Activated CD8-positive, alpha-beta T cell treated with anti-CD3 and anti-CD28 coated beads for 36 hours (primary cell): ENCODE results near the gene ALOX12. TPM values are rescaled to one million over a fixed set of nuclear protein-coding genes. Genes with fewer than 3 reads are reported as not detected.

Source experiments
- ATAC-seq: fragments of 200-7000 bp; cut with Tn5 transposase; one replicate; pipeline ENCODE4 v1.10.0; 2021; ENCODE audit warnings: mild to moderate bottlenecking, moderate library complexity
- CTCF ChIA-PET: fragments of 350-600 bp; sonication (Branson Sonifier 250); formaldehyde crosslinking; loops from one replicate; lab custom pipeline; 2021; ENCODE audit warnings: antibody characterized with exemption; lab: Charles Lee
- POLR2A ChIA-PET: fragments of 350-600 bp; sonication (Branson Sonifier 250); formaldehyde crosslinking; loops from one replicate; lab custom pipeline; 2021; ENCODE audit warnings: antibody characterized with exemption; lab: Charles Lee
- DNase-seq: peaks from one replicate; pipeline ENCODE4 v3.0.0-alpha.2; 2020
- H3K27ac Mint-ChIP-seq: one replicate; pipeline ENCODE4 v1.8.0; 2021; ENCODE audit warnings: mild to moderate bottlenecking, mixed read lengths
- H3K27me3 Mint-ChIP-seq: one replicate; pipeline ENCODE4 v1.8.0; 2021; ENCODE audit warnings: mixed read lengths
- H3K36me3 Mint-ChIP-seq: one replicate; pipeline ENCODE4 v1.8.0; 2021; ENCODE audit warnings: low read depth, mixed read lengths
- H3K4me1 Mint-ChIP-seq: one replicate; pipeline ENCODE4 v1.8.0; 2021; ENCODE audit warnings: low read depth, mixed read lengths
- H3K4me3 Mint-ChIP-seq: one replicate; pipeline ENCODE4 v1.8.0; 2021; ENCODE audit warnings: mild to moderate bottlenecking, moderate library complexity, mixed read lengths
- H3K9me3 Mint-ChIP-seq: one replicate; pipeline ENCODE4 v1.8.0; 2021; ENCODE audit warnings: mixed read lengths
- intact Hi-C: fragments of 100-400 bp; cut with micrococcal nuclease; formaldehyde crosslinking; loops from one replicate; pipeline ENCODE4 v1.10.0; 2022
- total RNA-seq, 2 experiments: library from RNA; stranded (reverse); gene quantifications; one replicate each; pipeline ENCODE4 v1.2.3, GENCODE V29; 2021
- TF ChIP-seq, protein P1 (sequence below): fragments of 200-600 bp; IDR thresholded peaks from one replicate; pipeline ENCODE4 v1.8.0; 2022; ENCODE audit warnings: antibody characterized with exemption, mild to moderate bottlenecking

ALOX12 gene
- total RNA-seq, 2 experiments from 2014 or later = not detected

DNA sequence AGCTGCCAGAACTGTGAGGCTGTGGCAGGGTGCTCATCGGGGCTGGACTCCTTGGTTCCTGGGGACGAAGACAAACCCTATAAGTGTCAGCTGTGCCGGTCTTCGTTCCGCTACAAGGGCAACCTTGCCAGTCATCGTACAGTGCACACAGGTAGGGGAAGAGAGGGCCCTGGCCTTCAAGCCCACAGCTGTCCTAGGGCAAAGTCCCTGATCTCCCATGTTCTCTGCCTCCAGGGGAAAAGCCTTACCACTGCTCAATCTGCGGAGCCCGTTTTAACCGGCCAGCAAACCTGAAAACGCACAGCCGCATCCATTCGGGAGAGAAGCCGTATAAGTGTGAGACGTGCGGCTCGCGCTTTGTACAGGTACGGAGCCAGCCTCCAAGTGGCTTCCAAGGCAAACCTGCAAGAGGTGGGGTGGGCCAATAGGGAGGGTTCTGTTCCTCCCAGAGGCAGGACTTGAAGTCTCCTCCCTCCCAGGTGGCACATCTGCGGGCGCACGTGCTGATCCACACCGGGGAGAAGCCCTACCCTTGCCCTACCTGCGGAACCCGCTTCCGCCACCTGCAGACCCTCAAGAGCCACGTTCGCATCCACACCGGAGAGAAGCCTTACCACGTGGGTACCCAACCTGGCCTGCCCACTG lies 30.7 kb downstream of the ALOX12 start:
- no peak for ATAC-seq
- peaks cover 4% of the 10 kb centered on the region for H3K36me3 Mint-ChIP-seq
- DNase-seq = no peak
- H3K4me1 Mint-ChIP-seq = peaks cover 43% of the 10 kb centered on the region
- ChIA-PET CTCF (interaction anchor here (3.0 kb wide), 1 partner anchor 19 kb away, joined by 14 read pairs; no protein-coding TSS in a partner anchor), POLR2A (interaction anchor here (1.2 to 1.8 kb wide), 2 partner anchors 9 kb away, joined by 7 read pairs; partner anchors contain the start of gene SLC16A13)
- no peak overlapping the region for H3K4me3 Mint-ChIP-seq
- intact Hi-C loops = no loop called here
- H3K27me3 Mint-ChIP-seq = no peaks in the 10 kb centered on the region
- no peaks in the 10 kb centered on the region for H3K9me3 Mint-ChIP-seq
- H3K27ac Mint-ChIP-seq = no peak overlapping the region
- TF ChIP-seq, protein P1, sequence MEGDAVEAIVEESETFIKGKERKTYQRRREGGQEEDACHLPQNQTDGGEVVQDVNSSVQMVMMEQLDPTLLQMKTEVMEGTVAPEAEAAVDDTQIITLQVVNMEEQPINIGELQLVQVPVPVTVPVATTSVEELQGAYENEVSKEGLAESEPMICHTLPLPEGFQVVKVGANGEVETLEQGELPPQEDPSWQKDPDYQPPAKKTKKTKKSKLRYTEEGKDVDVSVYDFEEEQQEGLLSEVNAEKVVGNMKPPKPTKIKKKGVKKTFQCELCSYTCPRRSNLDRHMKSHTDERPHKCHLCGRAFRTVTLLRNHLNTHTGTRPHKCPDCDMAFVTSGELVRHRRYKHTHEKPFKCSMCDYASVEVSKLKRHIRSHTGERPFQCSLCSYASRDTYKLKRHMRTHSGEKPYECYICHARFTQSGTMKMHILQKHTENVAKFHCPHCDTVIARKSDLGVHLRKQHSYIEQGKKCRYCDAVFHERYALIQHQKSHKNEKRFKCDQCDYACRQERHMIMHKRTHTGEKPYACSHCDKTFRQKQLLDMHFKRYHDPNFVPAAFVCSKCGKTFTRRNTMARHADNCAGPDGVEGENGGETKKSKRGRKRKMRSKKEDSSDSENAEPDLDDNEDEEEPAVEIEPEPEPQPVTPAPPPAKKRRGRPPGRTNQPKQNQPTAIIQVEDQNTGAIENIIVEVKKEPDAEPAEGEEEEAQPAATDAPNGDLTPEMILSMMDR = no peak

- ChIA-PET CTCF (interaction anchor here (0.6 to 3.0 kb wide), 3 partner anchors 18 to 243 kb away, joined by 3 to 14 read pairs (median 3); no protein-coding TSS in a partner anchor), POLR2A (interaction anchor here (0.5 to 0.8 kb wide), 2 partner anchors 18 to 176 kb away, joined by 3 read pairs; no protein-coding TSS in a partner anchor)
- Mint-ChIP-seq H3K36me3 (peaks cover 4% of the 10 kb centered on the region), H3K9me3 (no peaks in the 10 kb centered on the region), H3K27ac (no peak overlapping the region), H3K4me3 (no peak overlapping the region), H3K27me3 (no peaks in the 10 kb centered on the region), H3K4me1 (peaks cover 46% of the 10 kb centered on the region)
- ATAC-seq = no peak
- DNase-seq = no peak
- TF ChIP-seq, protein P1 = no peak
- intact Hi-C loops = no loop called here
These were observed 31.5 kb downstream of the ALOX12 start for GRCh38 chr17:7027335-7027734.

GRCh38 chr17:7029096-7029495 lies 33.2 kb downstream of the ALOX12 start:
- CTCF ChIA-PET = interaction anchor here (3.0 to 6.2 kb wide), 2 partner anchors 7 to 17 kb away, joined by 14 to 26 read pairs; partner anchors contain the start of gene BCL6B
- Mint-ChIP-seq H3K27ac (peak overlapping the region; percentile 91), H3K36me3 (peaks cover 4% of the 10 kb centered on the region), H3K27me3 (no peaks in the 10 kb centered on the region), H3K4me1 (peaks cover 41% of the 10 kb centered on the region), H3K4me3 (peak overlapping the region; percentile 65), H3K9me3 (peaks cover under 1% of the 10 kb centered on the region)
- POLR2A ChIA-PET = interaction anchor here (1.9 kb wide), 1 partner anchor 8 kb away, joined by 7 read pairs; no protein-coding TSS in a partner anchor
- intact Hi-C loops = no loop called here
- ATAC-seq (no peak), DNase-seq (no peak)
- TF ChIP-seq, protein P1 = no peak

DNA sequence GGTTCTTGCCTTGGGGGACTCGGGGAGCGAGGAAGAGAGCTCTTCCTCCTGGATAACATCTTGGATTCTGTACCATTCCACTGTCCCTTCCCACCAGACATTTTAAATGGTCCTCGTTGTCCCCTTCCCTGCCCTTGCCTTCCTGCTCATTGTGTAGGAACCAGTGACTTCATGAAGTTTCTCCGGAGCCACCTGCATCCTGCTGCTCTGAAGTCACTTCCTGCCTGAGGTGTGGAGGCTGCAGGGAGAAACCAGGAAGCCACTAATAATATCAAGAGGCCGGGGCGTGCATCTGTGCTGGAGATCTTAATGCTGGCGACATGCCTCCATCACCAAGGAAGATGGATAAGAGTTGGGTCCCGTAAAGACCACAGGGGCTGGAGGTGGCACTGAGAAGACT lies 33.8 kb downstream of the ALOX12 start:
- ATAC-seq (peak; percentile 86), DNase-seq (peak; percentile 82)
- intact Hi-C loops = no loop called here
- Mint-ChIP-seq H3K27ac (peak overlapping the region; percentile 91), H3K27me3 (no peaks in the 10 kb centered on the region), H3K36me3 (peaks cover 4% of the 10 kb centered on the region), H3K4me3 (peak overlapping the region; percentile 65), H3K4me1 (peaks cover 45% of the 10 kb centered on the region), H3K9me3 (peaks cover 2% of the 10 kb centered on the region)
- ChIA-PET CTCF (interaction anchor here (3.0 to 6.2 kb wide), 2 partner anchors 8 to 16 kb away, joined by 14 to 26 read pairs; partner anchors contain the start of gene BCL6B), POLR2A (interaction anchor here (1.2 to 1.9 kb wide), 2 partner anchors 9 to 12 kb away, joined by 3 to 7 read pairs; no protein-coding TSS in a partner anchor)
- TF ChIP-seq, protein P1 = no peak
